B cell (primary cell): Measurements from ENCODE around the gene CXorf65. TPM values are rescaled to one million over a fixed set of nuclear protein-coding genes. Genes with fewer than 3 reads are reported as not detected.

Source experiments
- ATAC-seq: fragments of 200-7000 bp; cut with Tn5 transposase; one replicate; pipeline ENCODE4 v1.10.0; 2021; ENCODE audit warnings: low read depth, mild to moderate bottlenecking, moderate number of reproducible peaks, moderate library complexity
- CTCF ChIA-PET: fragments of 350-600 bp; sonication (Branson Sonifier 250); formaldehyde crosslinking; loops from one replicate; lab custom pipeline; 2021; ENCODE audit warnings: antibody characterized with exemption, inconsistent platforms; lab: Charles Lee
- POLR2A ChIA-PET: fragments of 350-600 bp; sonication (Branson Sonifier 250); formaldehyde crosslinking; loops from one replicate; lab custom pipeline; 2021; ENCODE audit warnings: antibody characterized with exemption; lab: Charles Lee
- DNase-seq: peaks from one replicate; pipeline ENCODE4 v3.0.0; 2013
- H2AFZ ChIP-seq: 2 replicates; pipeline ENCODE4 v1.6.1; 2012; ENCODE audit warnings: mild to moderate bottlenecking, low read depth, low read length; ENCODE audit not compliant: insufficient read depth, poor library complexity, severe bottlenecking
- H3K27ac ChIP-seq, 2 donors: 1 replicate in 1 of 2; 2 replicates in 1 of 2; pipeline ENCODE4 v1.5.1; 2012 to 2013; ENCODE audit warnings: low read length in 2 of 2, mild to moderate bottlenecking in 2 of 2, moderate library complexity in 1 of 2
- H3K27me3 ChIP-seq, 4 experiments: fragments of 200-600 bp in 1 of 4; sonication (generic) in 1 of 4; replicated peaks in 1 of 4; 1 replicate in 2 of 4; 2 replicates in 2 of 4; pipeline versions ENCODE4 v1.6.1 to v1.7.0; 2013 to 2016; ENCODE audit warnings: low read length in 3 of 4, mild to moderate bottlenecking in 2 of 4, mixed read lengths in 1 of 4, moderate library complexity in 1 of 4; ENCODE audit not compliant: insufficient read depth in 4 of 4, control insufficient read depth in 3 of 4; ENCODE audit errors: control extremely low read depth in 1 of 4
- H3K36me3 ChIP-seq, 2 experiments: replicated peaks in 1 of 2; 1 replicate in 1 of 2; 2 replicates in 1 of 2; pipeline versions ENCODE4 v1.6.1 to v1.7.1; 2013; ENCODE audit warnings: low read length in 1 of 2; ENCODE audit not compliant: insufficient read depth in 2 of 2, control insufficient read depth in 1 of 2; ENCODE audit errors: control extremely low read depth in 1 of 2, extremely low read depth in 1 of 2
- H3K4me1 ChIP-seq, 2 donors: fragments of 200-600 bp in 1 of 2; sonication (generic) in 1 of 2; 1 replicate in 1 of 2; 2 replicates in 1 of 2; pipeline versions ENCODE4 v1.5.1 to v1.6.1; 2013 to 2017; ENCODE audit warnings: low read length in 2 of 2; ENCODE audit not compliant: control insufficient read depth in 2 of 2, insufficient read depth in 2 of 2
- H3K4me2 ChIP-seq: replicated peaks from 2 replicates; pipeline ENCODE3; 2012; ENCODE audit warnings: mild to moderate bottlenecking, low read depth, low read length; ENCODE audit not compliant: poor library complexity, severe bottlenecking
- H3K4me3 ChIP-seq, 5 experiments: fragments of 200-600 bp in 1 of 5; sonication (generic) in 1 of 5; 1 replicate in 3 of 5; 2 replicates in 2 of 5; pipeline versions ENCODE4 v1.5.1 to v1.7.0; 2011 to 2016; ENCODE audit warnings: low read length in 4 of 5, mild to moderate bottlenecking in 4 of 5, low read depth in 2 of 5, control low read depth in 1 of 5, moderate library complexity in 1 of 5; ENCODE audit not compliant: insufficient read depth in 1 of 5; ENCODE audit errors: control extremely low read depth in 1 of 5, extremely low read depth in 1 of 5
- H3K79me2 ChIP-seq: fragments of 200-600 bp; sonication (generic); one replicate; pipeline ENCODE4 v1.6.0; 2016; ENCODE audit warnings: low read length; ENCODE audit not compliant: control insufficient read depth, insufficient read depth
- H3K9ac ChIP-seq: fragments of 200-600 bp; sonication (generic); 2 replicates; pipeline ENCODE4 v1.6.1; 2017; ENCODE audit warnings: mild to moderate bottlenecking, low read length, moderate library complexity
- H3K9me3 ChIP-seq, 3 donors: one replicate each; pipeline versions ENCODE4 v1.6.1 to v1.7.1; 2013; ENCODE audit warnings: low read length in 2 of 3; ENCODE audit not compliant: control insufficient read depth in 2 of 3, insufficient read depth in 1 of 3; ENCODE audit errors: control extremely low read depth in 1 of 3
- H4K20me1 ChIP-seq: 2 replicates; pipeline ENCODE4 v1.6.0; 2012; ENCODE audit warnings: mild to moderate bottlenecking, low read length; ENCODE audit not compliant: insufficient read depth, control insufficient read depth, poor library complexity, severe bottlenecking
- H3K27ac Mint-ChIP-seq: one replicate; pipeline ENCODE4 v1.8.0; 2021; ENCODE audit warnings: mixed read lengths
- H3K27me3 Mint-ChIP-seq: one replicate; pipeline ENCODE4 v1.8.0; 2021; ENCODE audit warnings: mixed read lengths
- H3K4me1 Mint-ChIP-seq: one replicate; pipeline ENCODE4 v1.8.0; 2021; ENCODE audit warnings: mixed read lengths
- H3K4me3 Mint-ChIP-seq: one replicate; pipeline ENCODE4 v1.8.0; 2021; ENCODE audit warnings: mixed read lengths
- H3K9me3 Mint-ChIP-seq: one replicate; pipeline ENCODE4 v1.8.0; 2022; ENCODE audit warnings: mixed read lengths; ENCODE audit not compliant: insufficient read depth
- CTCF ChIP-seq: fragments of 200-600 bp; IDR thresholded peaks from one replicate; pipeline ENCODE4 v1.8.0; 2022; ENCODE audit warnings: antibody characterized with exemption, mild to moderate bottlenecking
- EZH2 ChIP-seq: IDR thresholded peaks from 2 replicates; pipeline ENCODE4 v1.6.1; 2012; ENCODE audit warnings: borderline replicate concordance, low read depth, mild to moderate bottlenecking, moderate library complexity, low read length; ENCODE audit not compliant: insufficient read depth, poor library complexity, severe bottlenecking
- WGBS: methylation state at CpG from one replicate; pipeline ENCODE4 v1.1.5; 2013; ENCODE audit warnings: missing lambda C conversion rate; ENCODE audit not compliant: insufficient coverage; 5-methylcytosine and 5-hydroxymethylcytosine counted together
- intact Hi-C: fragments of 100-400 bp; cut with micrococcal nuclease; formaldehyde crosslinking; loops from one replicate; pipeline ENCODE4 v1.10.0; 2022
- polyA plus RNA-seq: library from polyadenylated mRNA; depleted of rRNA; stranded (reverse); fragments of >200 nt; gene quantifications from 2 replicates; pipeline ENCODE4 v1.2.3, GENCODE V29; 2012
- total RNA-seq, 2 donors: library from RNA; stranded (reverse); fragments of 120-200 nt in 1 of 2; gene quantifications; 1 replicate in 1 of 2; 2 replicates in 1 of 2; pipeline versions ENCODE4 v1.2.3 to v1.2.4, GENCODE V29; 2013 to 2022

Gene CXorf65
- total and polyA plus RNA-seq, 2 donors (not counting 1 experiment from before 2014, with no cell fraction given), result 25.6 to 49.6 TPM

- Histone ChIP-seq H3K4me3 (no peak overlapping the region), H3K4me2 (no peak overlapping the region), H3K27ac (no peak overlapping the region), H3K27me3 (no peaks in the 10 kb centered on the region), H3K36me3 (peaks cover 5 to 24% of the 10 kb centered on the region in 2 experiments), H2AFZ (no peak overlapping the region), H3K4me1 (no peaks in the 10 kb centered on the region), H4K20me1 (no peaks in the 10 kb centered on the region), H3K9me3 (no peaks in the 10 kb centered on the region), H3K79me2 (peaks cover 13% of the 10 kb centered on the region), H3K9ac (no peak overlapping the region)
- ATAC-seq (no peak), DNase-seq (no peak)
- no peak overlapping the region for H3K4me3 Mint-ChIP-seq
- ChIA-PET CTCF (no interaction called here), POLR2A (no interaction called here)
- no peaks in the 10 kb centered on the region for H3K27me3 Mint-ChIP-seq
- no peak overlapping the region for H3K27ac Mint-ChIP-seq
- TF ChIP-seq EZH2 (no peak), CTCF (no peak)
- H3K4me1 Mint-ChIP-seq, result peaks cover 20% of the 10 kb centered on the region
- intact Hi-C loops, result loop anchor here (10.0 kb wide), 1 partner anchor 605 kb away; no protein-coding TSS in a partner anchor
- no peaks in the 10 kb centered on the region for H3K9me3 Mint-ChIP-seq
Observed at GRCh38 chrX:71060127-71060526, 46.4 kb downstream of the CXorf65 start.

GRCh38 chrX:71057848-71058530, 48.6 kb downstream of the CXorf65 start:
- no peaks in the 10 kb centered on the region for H3K27me3 Mint-ChIP-seq
- no peak overlapping the region for H3K4me3 Mint-ChIP-seq
- DNase-seq, result no peak
- WGBS, result no CpG with 5 or more reads among the region's 3 CpGs
- Histone ChIP-seq H3K4me1 (peaks cover 0 to 2% of the 10 kb centered on the region in 2 donors), H3K36me3 (peaks cover 5 to 24% of the 10 kb centered on the region in 2 experiments), H3K4me2 (no peak overlapping the region), H2AFZ (no peak overlapping the region), H3K9ac (no peak overlapping the region), H3K4me3 (no peak overlapping the region), H3K9me3 (no peaks in the 10 kb centered on the region), H3K79me2 (peaks cover 2% of the 10 kb centered on the region), H3K27me3 (no peaks in the 10 kb centered on the region), H4K20me1 (no peaks in the 10 kb centered on the region), H3K27ac (no peak overlapping the region)
- no peak for ATAC-seq
- ChIA-PET CTCF (interaction anchor here (0.6 kb wide), 1 partner anchor 64 kb away, joined by 3 read pairs; no protein-coding TSS in a partner anchor), POLR2A (no interaction called here)
- peaks cover 17% of the 10 kb centered on the region for H3K4me1 Mint-ChIP-seq
- no peak for TF ChIP-seq EZH2
- intact Hi-C loops, result no loop called here
- no peak overlapping the region for H3K27ac Mint-ChIP-seq
- H3K9me3 Mint-ChIP-seq, result no peaks in the 10 kb centered on the region
